GM12878 (cell line): ENCODE data around the gene MLEC.

Source experiments
- CHD1 ChIP-seq: IDR thresholded peaks from 2 replicates; pipeline ENCODE4 v1.6.1; 2012; ENCODE audit warnings: low read depth, low read length, improper control_type of control experiment
- CTCF ChIP-seq, 3 experiments: IDR thresholded peaks in 2 of 3; conservative IDR thresholded peaks in 1 of 3; 2 replicates each; pipeline ENCODE4 v1.5.1; 2011; ENCODE audit warnings: low read depth in 3 of 3, low read length in 3 of 3, mild to moderate bottlenecking in 3 of 3, control low read depth in 2 of 3, moderate library complexity in 2 of 3, inconsistent platforms in 1 of 3, mixed read lengths in 1 of 3; ENCODE audit not compliant: control insufficient read depth in 2 of 3, insufficient read depth in 1 of 3; ENCODE audit errors: extremely low read depth in 1 of 3

- TF ChIP-seq CHD1 (no peak), CTCF (IDR thresholded peaks at IDR 0.05 in 2 of 3, conservative IDR thresholded peaks at IDR 0.05 in 1 of 3; ENCODE audit: control insufficient read depth in 2 of 3, extremely low read depth in 1 of 3, insufficient read depth in 1 of 3, low read depth in 3 of 3, low read length in 3 of 3) (no peak)
Observed at GRCh38 chr12:120720987-120721801, 34.2 kb downstream of the MLEC start.
